Activated B cell treated with CpG ODN at 0.5 μM for 24 hours (primary cell): Measurements from ENCODE around the gene COBL. TPM values are rescaled to one million over a fixed set of nuclear protein-coding genes. Genes with fewer than 3 reads are reported as not detected.

ENCODE experiments used
- ATAC-seq: fragments of 200-7000 bp; cut with Tn5 transposase; one replicate; pipeline ENCODE4 v1.10.0; 2021; ENCODE audit warnings: low read depth, mild to moderate bottlenecking, moderate library complexity
- CTCF ChIA-PET: fragments of 350-600 bp; sonication (Branson Sonifier 250); formaldehyde crosslinking; loops from one replicate; lab custom pipeline; 2021; ENCODE audit warnings: antibody characterized with exemption; lab: Charles Lee
- POLR2A ChIA-PET: fragments of 350-600 bp; sonication (Branson Sonifier 250); formaldehyde crosslinking; loops from one replicate; lab custom pipeline; 2021; ENCODE audit warnings: antibody characterized with exemption; lab: Charles Lee
- DNase-seq: peaks from one replicate; pipeline ENCODE4 v3.0.0; 2022
- H3K27ac Mint-ChIP-seq: one replicate; pipeline ENCODE4 v1.8.0; 2020; ENCODE audit warnings: mixed read lengths
- H3K27me3 Mint-ChIP-seq: one replicate; pipeline ENCODE4 v1.8.0; 2021; ENCODE audit warnings: mixed read lengths
- H3K36me3 Mint-ChIP-seq: one replicate; pipeline ENCODE4 v1.8.0; 2021; ENCODE audit warnings: low read depth, mixed read lengths
- H3K4me1 Mint-ChIP-seq: one replicate; pipeline ENCODE4 v1.8.0; 2021; ENCODE audit warnings: mixed read lengths
- H3K4me3 Mint-ChIP-seq: one replicate; pipeline ENCODE4 v1.8.0; 2020; ENCODE audit warnings: mild to moderate bottlenecking, mixed read lengths
- H3K9me3 Mint-ChIP-seq: one replicate; pipeline ENCODE4 v1.8.0; 2020; ENCODE audit warnings: mixed read lengths
- intact Hi-C: fragments of 100-400 bp; cut with micrococcal nuclease; formaldehyde crosslinking; loops from one replicate; pipeline ENCODE4 v1.15.1; 2024
- total RNA-seq: library from RNA; stranded (reverse); gene quantifications from 2 replicates; pipeline ENCODE4 v1.2.3, GENCODE V29; 2022
- TF ChIP-seq, protein P1 (sequence below): fragments of 200-600 bp; IDR thresholded peaks from one replicate; pipeline ENCODE4 v1.8.0; 2022; ENCODE audit warnings: antibody characterized with exemption, mild to moderate bottlenecking

COBL gene
- total RNA-seq, 1 donor from 2014 or later = not detected

DNA sequence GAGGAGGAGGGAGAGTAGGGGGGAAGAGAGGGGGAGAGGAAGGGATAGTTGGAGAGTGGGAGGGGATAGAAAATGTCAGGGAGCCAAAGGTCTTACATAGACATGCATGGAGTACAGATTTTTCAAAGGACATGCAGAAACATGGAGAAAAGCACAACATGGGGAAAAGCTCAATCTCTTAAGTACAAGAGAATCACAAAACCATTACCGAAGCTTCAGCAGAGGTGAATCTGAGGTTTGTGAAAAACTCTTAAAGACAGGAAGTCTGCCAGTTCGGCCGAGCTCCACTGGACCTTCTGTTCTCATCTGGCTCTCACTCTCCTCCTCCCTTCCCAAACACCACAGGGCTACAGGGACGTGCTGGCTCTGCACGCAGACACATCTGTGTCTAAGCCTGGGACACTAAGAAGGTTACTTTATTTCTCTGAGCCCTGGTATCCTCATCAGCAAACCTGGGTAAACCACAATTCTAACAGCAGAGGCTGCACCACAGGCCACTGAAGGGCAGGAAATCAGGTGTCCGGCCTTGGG lies 133.9 kb downstream of the COBL start:
- H3K36me3 Mint-ChIP-seq = no peaks in the 10 kb centered on the region
- TF ChIP-seq, protein P1, sequence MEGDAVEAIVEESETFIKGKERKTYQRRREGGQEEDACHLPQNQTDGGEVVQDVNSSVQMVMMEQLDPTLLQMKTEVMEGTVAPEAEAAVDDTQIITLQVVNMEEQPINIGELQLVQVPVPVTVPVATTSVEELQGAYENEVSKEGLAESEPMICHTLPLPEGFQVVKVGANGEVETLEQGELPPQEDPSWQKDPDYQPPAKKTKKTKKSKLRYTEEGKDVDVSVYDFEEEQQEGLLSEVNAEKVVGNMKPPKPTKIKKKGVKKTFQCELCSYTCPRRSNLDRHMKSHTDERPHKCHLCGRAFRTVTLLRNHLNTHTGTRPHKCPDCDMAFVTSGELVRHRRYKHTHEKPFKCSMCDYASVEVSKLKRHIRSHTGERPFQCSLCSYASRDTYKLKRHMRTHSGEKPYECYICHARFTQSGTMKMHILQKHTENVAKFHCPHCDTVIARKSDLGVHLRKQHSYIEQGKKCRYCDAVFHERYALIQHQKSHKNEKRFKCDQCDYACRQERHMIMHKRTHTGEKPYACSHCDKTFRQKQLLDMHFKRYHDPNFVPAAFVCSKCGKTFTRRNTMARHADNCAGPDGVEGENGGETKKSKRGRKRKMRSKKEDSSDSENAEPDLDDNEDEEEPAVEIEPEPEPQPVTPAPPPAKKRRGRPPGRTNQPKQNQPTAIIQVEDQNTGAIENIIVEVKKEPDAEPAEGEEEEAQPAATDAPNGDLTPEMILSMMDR = no peak
- ATAC-seq = no peak
- H3K27me3 Mint-ChIP-seq = peaks cover 6% of the 10 kb centered on the region
- no peaks in the 10 kb centered on the region for H3K9me3 Mint-ChIP-seq
- H3K27ac Mint-ChIP-seq = no peak overlapping the region
- ChIA-PET CTCF (no interaction called here), POLR2A (no interaction called here)
- H3K4me1 Mint-ChIP-seq = no peaks in the 10 kb centered on the region
- no peak for DNase-seq
- H3K4me3 Mint-ChIP-seq = no peak overlapping the region
- intact Hi-C loops = no loop called here

DNA sequence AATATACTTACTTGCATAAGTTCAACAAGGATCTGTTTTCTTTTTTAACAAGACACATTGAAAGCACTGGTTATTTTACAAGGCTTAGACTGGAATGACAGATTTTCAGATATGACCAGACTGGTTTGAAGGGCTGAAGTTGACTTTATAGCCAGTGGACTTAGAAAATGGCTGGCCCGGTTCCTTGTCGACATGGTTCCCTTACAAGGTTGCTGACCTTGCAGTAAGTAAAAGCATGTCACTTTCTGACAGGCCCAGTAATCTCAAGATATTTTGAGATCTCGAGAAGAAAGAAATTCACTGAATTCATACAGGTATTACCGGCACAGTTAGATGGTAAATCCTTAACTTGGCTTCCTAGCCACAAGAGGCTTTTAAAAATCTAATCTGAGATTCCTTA lies 136.5 kb downstream of the COBL start:
- intact Hi-C loops = no loop called here
- peaks cover 6% of the 10 kb centered on the region for H3K27me3 Mint-ChIP-seq
- POLR2A ChIA-PET = no interaction called here
- H3K36me3 Mint-ChIP-seq = no peaks in the 10 kb centered on the region
- CTCF ChIA-PET = no interaction called here
- TF ChIP-seq, protein P1 = no peak
- H3K4me1 Mint-ChIP-seq = no peaks in the 10 kb centered on the region
- DNase-seq (no peak), ATAC-seq (no peak)
- H3K4me3 Mint-ChIP-seq = no peak overlapping the region
- H3K27ac Mint-ChIP-seq = no peak overlapping the region
- H3K9me3 Mint-ChIP-seq = no peaks in the 10 kb centered on the region

DNA sequence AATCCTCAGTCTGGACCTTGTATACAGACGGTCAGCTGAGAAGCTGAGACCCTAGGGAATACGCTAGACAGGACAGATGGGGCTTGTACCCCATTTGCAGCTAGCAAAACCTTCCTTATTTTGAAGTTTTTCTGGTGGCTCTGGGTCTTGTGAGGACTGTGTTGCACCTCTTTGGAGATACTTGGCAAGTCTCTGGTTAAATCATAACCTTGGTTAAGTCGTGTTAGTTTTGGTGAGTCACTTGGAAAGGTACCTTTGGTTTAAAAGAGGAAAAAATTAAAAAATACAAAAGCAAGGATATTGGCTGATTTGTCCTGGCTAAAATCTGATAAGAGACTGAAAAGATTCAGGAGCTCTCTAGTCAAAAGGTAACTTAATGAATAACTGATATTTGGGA lies 140.6 kb downstream of the COBL start:
- Mint-ChIP-seq H3K36me3 (no peaks in the 10 kb centered on the region), H3K27me3 (no peaks in the 10 kb centered on the region), H3K4me3 (no peak overlapping the region), H3K4me1 (no peaks in the 10 kb centered on the region), H3K9me3 (no peaks in the 10 kb centered on the region), H3K27ac (no peak overlapping the region)
- POLR2A ChIA-PET = no interaction called here
- DNase-seq = no peak
- TF ChIP-seq, protein P1 = no peak
- CTCF ChIA-PET = interaction anchor here (2.4 kb wide), 1 partner anchor 13 kb away, joined by 10 read pairs; no protein-coding TSS in a partner anchor
- ATAC-seq = no peak
- intact Hi-C loops = no loop called here

DNA sequence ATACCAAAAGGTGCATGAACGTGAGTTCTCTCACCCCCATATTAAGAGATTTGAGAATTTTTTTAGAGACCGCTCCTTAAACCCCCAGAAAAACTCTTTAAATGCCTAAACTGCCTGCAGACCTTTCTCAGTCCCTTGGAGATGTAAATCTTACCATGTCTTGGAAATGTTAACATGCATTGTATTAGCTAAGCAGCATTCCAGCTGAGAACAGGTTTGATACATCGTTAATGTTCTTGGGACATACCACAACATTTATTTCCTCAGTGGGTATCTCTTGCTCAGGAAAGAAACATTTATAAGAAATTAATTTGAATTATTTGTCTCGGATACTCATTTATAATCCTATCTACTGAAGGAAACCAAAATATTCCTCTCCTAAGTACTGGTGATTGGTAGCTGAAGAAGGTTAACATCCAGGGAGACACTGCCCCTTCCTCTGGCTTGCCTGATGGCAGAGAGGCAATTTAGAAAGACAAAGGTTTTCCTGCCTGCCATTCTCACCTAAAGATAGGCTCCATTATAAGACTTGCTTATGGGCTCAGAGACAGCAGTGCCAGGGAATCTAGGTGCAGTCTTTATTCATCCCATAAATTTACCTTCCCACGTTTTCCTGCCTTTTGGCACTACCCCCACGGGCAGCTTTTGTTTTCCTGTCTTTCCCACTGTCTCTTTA lies 141.2 kb downstream of the COBL start:
- intact Hi-C loops = no loop called here

DNA sequence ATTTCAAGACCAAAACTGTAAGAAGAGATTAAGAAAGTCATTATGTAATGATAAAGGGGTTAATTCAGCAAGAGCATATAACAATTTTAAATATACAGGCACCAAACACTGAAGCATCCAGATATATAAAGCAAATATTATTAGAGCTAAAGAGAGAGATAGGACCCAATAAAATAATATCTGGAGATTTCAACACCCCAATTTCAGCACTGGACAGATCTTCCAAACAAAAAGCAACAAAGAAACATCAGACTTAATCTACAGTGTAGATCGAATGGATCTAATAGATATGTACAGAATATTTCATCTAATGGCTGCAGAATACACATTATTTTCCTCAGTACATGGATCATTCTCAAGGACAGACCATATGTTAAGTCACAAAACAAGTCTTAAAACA lies 151.3 kb downstream of the COBL start:
- Mint-ChIP-seq H3K27me3 (peaks cover 3% of the 10 kb centered on the region), H3K9me3 (peaks cover 2% of the 10 kb centered on the region), H3K36me3 (no peaks in the 10 kb centered on the region), H3K27ac (no peak overlapping the region), H3K4me1 (peaks cover 3% of the 10 kb centered on the region), H3K4me3 (no peak overlapping the region)
- TF ChIP-seq, protein P1 = no peak
- ATAC-seq (no peak), DNase-seq (no peak)
- ChIA-PET CTCF (interaction anchor here (0.6 kb wide), 1 partner anchor 199 kb away, joined by 3 read pairs; no protein-coding TSS in a partner anchor), POLR2A (no interaction called here)
- intact Hi-C loops = no loop called here

More for the DNA sequence above, 141.2 kb downstream of the COBL start:
- CTCF ChIA-PET = interaction anchor here (2.4 kb wide), 1 partner anchor 13 kb away, joined by 10 read pairs; no protein-coding TSS in a partner anchor
- TF ChIP-seq, protein P1 = no peak
- DNase-seq = no peak
- Mint-ChIP-seq H3K36me3 (no peaks in the 10 kb centered on the region), H3K4me3 (no peak overlapping the region), H3K27ac (no peak overlapping the region), H3K9me3 (no peaks in the 10 kb centered on the region), H3K27me3 (no peaks in the 10 kb centered on the region), H3K4me1 (no peaks in the 10 kb centered on the region)
- no peak for ATAC-seq
- POLR2A ChIA-PET = no interaction called here
